ENCODE data around the gene SLC25A30.

The SLC25A30 gene

GRCh38 chr13:45410001-45410400, 8.2 kb downstream of the SLC25A30 start:
- no peak for TF ChIP-seq CTCF (IDR thresholded peaks at IDR 0.05; ENCODE audit: low read length)
- no peak for TF ChIP-seq EZH2 (IDR thresholded peaks at IDR 0.05; ENCODE audit: borderline replicate concordance, low read length)
- H3K27ac ChIP-seq (ENCODE audit: low read depth, low read length, poor library complexity, severe bottlenecking), result no peak overlapping the region
- no peaks in the 10 kb centered on the region for H3K9me2 ChIP-seq (ENCODE audit: low read depth, low read length)
- no peak overlapping the region for H2AFZ ChIP-seq (ENCODE audit: low read length)
- no peak overlapping the region for H3K4me3 ChIP-seq (ENCODE audit: low read depth, low read length, poor library complexity, severe bottlenecking)
- H3K4me2 ChIP-seq (ENCODE audit: low read length), result no peak overlapping the region
- H3K27me3 ChIP-seq (ENCODE audit: insufficient read depth, low read length), result no peaks in the 10 kb centered on the region
- no peak overlapping the region for H3K9ac ChIP-seq (ENCODE audit: low read length)
- H3K36me3 ChIP-seq (ENCODE audit: insufficient read depth, low read length), result no peaks in the 10 kb centered on the region; the same call in 1 of the 2 replicates
- H4K20me1 ChIP-seq (ENCODE audit: insufficient read depth, low read length), result no peaks in the 10 kb centered on the region
- H3K79me2 ChIP-seq (ENCODE audit: insufficient read depth, low read length), result no peaks in the 10 kb centered on the region
- no peaks in the 10 kb centered on the region for H3K9me3 ChIP-seq (ENCODE audit: low read length)
- H3K4me1 ChIP-seq (ENCODE audit: insufficient read depth, low read length, severe bottlenecking), result no peaks in the 10 kb centered on the region
- no peaks in the 10 kb centered on the region for H3F3A ChIP-seq (ENCODE audit: insufficient read depth, low read length)

- H3K9me2 ChIP-seq (ENCODE audit: low read depth, low read length), result no peaks in the 10 kb centered on the region
- no peak overlapping the region for H2AFZ ChIP-seq (ENCODE audit: low read length)
- H4K20me1 ChIP-seq (ENCODE audit: insufficient read depth, low read length), result no peaks in the 10 kb centered on the region
- no peaks in the 10 kb centered on the region for H3K79me2 ChIP-seq (ENCODE audit: insufficient read depth, low read length)
- no peak overlapping the region for H3K27ac ChIP-seq (ENCODE audit: low read depth, low read length, poor library complexity, severe bottlenecking)
- no peaks in the 10 kb centered on the region for H3K9me3 ChIP-seq (ENCODE audit: low read length)
- no peak for TF ChIP-seq EZH2 (IDR thresholded peaks at IDR 0.05; ENCODE audit: borderline replicate concordance, low read length)
- TF ChIP-seq CTCF (IDR thresholded peaks at IDR 0.05; ENCODE audit: low read length), result no peak
- no peaks in the 10 kb centered on the region; the same call in 1 of the 2 replicates for H3K36me3 ChIP-seq (ENCODE audit: insufficient read depth, low read length)
- H3K4me2 ChIP-seq (ENCODE audit: low read length), result no peak overlapping the region
- H3K27me3 ChIP-seq (ENCODE audit: insufficient read depth, low read length), result no peaks in the 10 kb centered on the region
- H3K9ac ChIP-seq (ENCODE audit: low read length), result no peak overlapping the region
- no peaks in the 10 kb centered on the region for H3F3A ChIP-seq (ENCODE audit: insufficient read depth, low read length)
- no peaks in the 10 kb centered on the region for H3K4me1 ChIP-seq (ENCODE audit: insufficient read depth, low read length, severe bottlenecking)
- no peak overlapping the region for H3K4me3 ChIP-seq (ENCODE audit: low read depth, low read length, poor library complexity, severe bottlenecking)
Measured at GRCh38 chr13:45406421-45406820, 11.8 kb downstream of the SLC25A30 start.

GRCh38 chr13:45403081-45403480, 15.1 kb downstream of the SLC25A30 start:
- Histone ChIP-seq H3K27ac (ENCODE audit: low read depth, low read length, poor library complexity, severe bottlenecking) (no peak overlapping the region), H3K4me3 (ENCODE audit: low read depth, low read length, poor library complexity, severe bottlenecking) (no peak overlapping the region), H3K9ac (ENCODE audit: low read length) (no peak overlapping the region), H3K9me2 (ENCODE audit: low read depth, low read length) (no peaks in the 10 kb centered on the region), H3K9me3 (ENCODE audit: low read length) (no peaks in the 10 kb centered on the region), H3F3A (ENCODE audit: insufficient read depth, low read length) (no peaks in the 10 kb centered on the region), H3K27me3 (ENCODE audit: insufficient read depth, low read length) (no peaks in the 10 kb centered on the region), H3K36me3 (ENCODE audit: insufficient read depth, low read length) (no peaks in the 10 kb centered on the region; the same call in 1 of the 2 replicates), H2AFZ (ENCODE audit: low read length) (no peak overlapping the region), H3K4me2 (ENCODE audit: low read length) (no peak overlapping the region), H4K20me1 (ENCODE audit: insufficient read depth, low read length) (no peaks in the 10 kb centered on the region), H3K4me1 (ENCODE audit: insufficient read depth, low read length, severe bottlenecking) (no peaks in the 10 kb centered on the region), H3K79me2 (ENCODE audit: insufficient read depth, low read length) (no peaks in the 10 kb centered on the region)
- no peak for TF ChIP-seq EZH2 (IDR thresholded peaks at IDR 0.05; ENCODE audit: borderline replicate concordance, low read length)
- TF ChIP-seq CTCF (IDR thresholded peaks at IDR 0.05; ENCODE audit: low read length), result no peak

All from OCI-LY1 (cell line).